ENCODE data around the gene PPFIBP2.

- TF ChIP-seq SUZ12 (IDR thresholded peaks at IDR 0.05; ENCODE audit: extremely low read depth, insufficient read depth, insufficient read length) (no peak), ZNF274 (IDR thresholded peaks at IDR 0.05; ENCODE audit: low read depth, low read length) (no peak)
Measured at GRCh38 chr11:7573193-7573557, 59.4 kb downstream of the PPFIBP2 start.

All from NT2/D1 (cell line).